ENCODE data around the gene MELTF.
"Not testable (repeated sequence)": the region's sequence is repeated elsewhere in the genome, so short reads cannot be mapped to it uniquely, and the experiment has no call there.

Gene MELTF

DNA sequence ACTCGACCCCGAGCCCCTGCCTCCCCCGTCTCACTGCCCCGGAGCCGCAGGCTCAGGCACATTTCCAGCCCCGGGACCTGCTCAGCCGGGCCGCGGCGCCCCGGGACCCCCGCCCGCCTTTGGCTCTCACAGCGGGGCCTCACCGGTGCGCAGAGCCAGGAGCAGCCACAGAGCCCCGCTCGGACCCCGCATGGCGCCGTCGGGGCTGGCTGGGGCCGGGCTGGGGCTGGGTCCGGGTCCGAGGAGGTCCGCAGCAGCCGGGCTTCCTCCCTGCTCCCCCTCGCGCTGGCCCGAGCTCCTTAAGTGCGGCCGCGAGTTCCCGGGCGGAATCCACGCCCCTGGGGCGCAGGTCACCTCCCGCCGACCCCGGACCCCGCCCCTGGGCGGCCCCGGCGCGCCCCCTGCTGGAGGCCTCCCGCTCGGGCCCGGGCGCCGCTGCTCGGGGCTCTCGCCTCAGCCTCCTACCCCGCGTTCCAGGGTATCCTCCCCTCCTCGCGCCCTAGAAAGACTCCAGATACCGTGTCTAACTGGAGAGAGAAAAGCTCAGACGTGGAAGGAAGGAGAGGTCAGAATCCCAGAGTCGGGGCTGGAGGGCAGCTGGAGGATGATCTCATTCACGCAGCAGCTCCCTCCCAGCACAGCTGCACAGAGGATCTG is at the start of gene MELTF:
Gene MELTF, minus strand, starts transcription at position 307 of the 657 bp plus-strand sequence. Its CDS starts 115 bp downstream, at position 192.
- Mint-ChIP-seq H3K27me3 (peaks cover 59% of the 10 kb centered on the region), H3K27ac (no peak within 1 kb of the TSS), H3K9me3 (peaks cover 8% of the 10 kb centered on the region)

GRCh38 chr3:197076415-197076814 is 46.8 kb upstream of the MELTF start:
- CTCF ChIA-PET, result no interaction called here
- H3K27ac Mint-ChIP-seq, result no peak overlapping the region
- no peak overlapping the region for H3K4me3 Mint-ChIP-seq
- no peak for DNase-seq
- H3K4me1 Mint-ChIP-seq, result no peaks in the 10 kb centered on the region
- no peaks in the 10 kb centered on the region for H3K9me3 Mint-ChIP-seq
- no peaks in the 10 kb centered on the region for H3K27me3 Mint-ChIP-seq
- peaks cover 14% of the 10 kb centered on the region for H3K36me3 Mint-ChIP-seq

More for the DNA sequence above, at the start of gene MELTF:
- Mint-ChIP-seq H3K4me3 (peak within 1 kb of the TSS; percentile 77), H3K36me3 (peaks cover 2% of the 10 kb centered on the region), H3K4me1 (peaks cover 11% of the 10 kb centered on the region)
- CTCF ChIA-PET, result interaction anchor here (0.8 to 3.0 kb wide), 13 partner anchors 8 to 675 kb away, joined by 3 to 19 read pairs (median 4); no protein-coding TSS in a partner anchor
- DNase-seq, result peak; percentile 80

DNA sequence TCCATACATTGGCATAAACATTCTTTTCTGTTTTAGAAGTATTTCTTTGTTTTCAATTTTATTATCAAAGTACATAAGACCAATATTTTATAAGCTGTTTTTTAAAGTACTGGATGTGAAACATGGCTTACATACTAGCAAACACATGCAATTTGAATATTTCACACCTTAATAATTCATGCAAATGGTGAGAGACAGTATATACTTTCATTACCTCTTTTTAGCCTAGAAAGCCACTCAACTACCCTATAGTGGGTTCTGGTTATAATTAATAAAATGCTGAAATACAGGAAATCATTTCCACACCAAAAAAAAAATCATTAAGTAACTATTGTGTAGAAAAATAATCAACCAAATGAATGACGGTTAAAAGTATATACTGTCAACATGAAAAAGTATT is 38.5 kb upstream of the MELTF start:
- no peaks in the 10 kb centered on the region for H3K27me3 Mint-ChIP-seq
- no peak overlapping the region for H3K27ac Mint-ChIP-seq
- H3K36me3 Mint-ChIP-seq, result peaks cover 13% of the 10 kb centered on the region
- CTCF ChIA-PET, result no interaction called here
- H3K4me3 Mint-ChIP-seq, result no peak overlapping the region
- DNase-seq, result no peak
- H3K9me3 Mint-ChIP-seq, result no peaks in the 10 kb centered on the region
- H3K4me1 Mint-ChIP-seq, result no peaks in the 10 kb centered on the region

DNA sequence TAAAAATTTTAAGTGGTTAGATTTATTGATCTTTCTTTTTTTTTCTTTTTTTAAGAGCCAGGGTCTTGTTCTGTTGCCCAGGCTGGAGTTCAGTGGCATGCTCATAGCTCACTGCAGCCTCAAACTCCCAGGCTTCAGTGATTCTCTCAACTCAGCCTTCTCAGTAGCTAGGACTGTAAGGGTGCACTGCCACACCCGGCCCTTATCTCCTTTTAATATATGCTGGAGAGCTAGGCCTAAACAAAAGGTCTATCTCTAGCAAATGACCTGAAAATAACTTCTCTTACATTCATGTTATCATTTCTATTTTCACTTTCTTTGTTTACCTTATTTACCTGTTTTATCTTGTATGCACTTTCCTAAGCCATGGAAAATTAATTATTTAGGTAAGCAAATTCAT is 35.2 kb upstream of the MELTF start:
- no peak overlapping the region for H3K4me3 Mint-ChIP-seq
- no peak for DNase-seq
- CTCF ChIA-PET, result no interaction called here
- peaks cover 24% of the 10 kb centered on the region for H3K36me3 Mint-ChIP-seq
- H3K9me3 Mint-ChIP-seq, result no peaks in the 10 kb centered on the region
- H3K27ac Mint-ChIP-seq, result no peak overlapping the region
- H3K4me1 Mint-ChIP-seq, result no peaks in the 10 kb centered on the region
- H3K27me3 Mint-ChIP-seq, result no peaks in the 10 kb centered on the region

DNA sequence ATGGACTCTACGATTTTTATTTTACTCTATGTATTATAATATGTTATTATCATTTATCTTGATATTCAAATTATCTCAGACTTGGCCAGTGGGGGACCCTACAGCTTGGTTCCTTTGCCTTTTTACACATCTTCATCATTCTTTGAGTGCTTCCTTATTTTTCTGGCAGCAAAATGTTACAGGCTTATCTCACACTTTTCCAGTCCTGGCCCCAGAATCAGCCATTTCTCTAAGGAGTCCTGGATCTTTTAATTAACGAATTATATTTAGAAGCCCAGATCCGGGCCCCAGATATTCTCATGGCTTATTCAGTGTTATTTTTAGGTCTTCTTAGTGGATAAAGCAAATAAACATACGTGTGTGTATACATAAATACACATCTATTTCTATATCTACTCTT is 32.8 kb upstream of the MELTF start:
- Mint-ChIP-seq H3K4me3 (no peak overlapping the region), H3K27ac (no peak overlapping the region), H3K4me1 (no peaks in the 10 kb centered on the region), H3K9me3 (no peaks in the 10 kb centered on the region), H3K36me3 (peaks cover 39% of the 10 kb centered on the region), H3K27me3 (no peaks in the 10 kb centered on the region)
- CTCF ChIA-PET, result no interaction called here
- DNase-seq, result no peak

DNA sequence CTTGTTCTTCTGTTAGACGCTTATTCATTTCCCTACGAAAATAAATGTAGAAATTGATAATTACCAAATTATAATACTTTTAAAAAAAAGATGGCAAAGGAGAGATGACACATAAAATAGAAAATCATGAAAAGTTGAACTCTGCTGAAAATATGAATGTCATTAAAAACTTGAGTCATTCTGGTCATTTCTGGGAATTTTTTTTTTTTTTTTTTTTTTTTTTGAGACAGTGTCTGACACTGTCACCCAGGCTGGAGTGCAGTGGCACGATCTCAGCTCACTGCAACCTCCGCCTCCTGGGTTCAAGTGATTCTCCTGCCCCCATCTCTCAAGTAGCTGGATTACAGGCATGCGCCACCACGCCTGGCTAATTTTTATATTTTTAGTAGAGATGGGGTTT is 22.0 kb upstream of the MELTF start:
- H3K4me1 Mint-ChIP-seq, H3K9me3 Mint-ChIP-seq, CTCF ChIA-PET, H3K27ac Mint-ChIP-seq, H3K4me3 Mint-ChIP-seq, H3K27me3 Mint-ChIP-seq, DNase-seq: not testable (repeated sequence)
- peaks cover 23% of the 10 kb centered on the region for H3K36me3 Mint-ChIP-seq

GRCh38 chr3:197050511-197050910 is 20.9 kb upstream of the MELTF start:
- CTCF ChIA-PET, result no interaction called here
- no peaks in the 10 kb centered on the region for H3K27me3 Mint-ChIP-seq
- no peaks in the 10 kb centered on the region for H3K9me3 Mint-ChIP-seq
- no peak for DNase-seq
- peaks cover 32% of the 10 kb centered on the region for H3K36me3 Mint-ChIP-seq
- no peak overlapping the region for H3K27ac Mint-ChIP-seq
- H3K4me1 Mint-ChIP-seq, result no peaks in the 10 kb centered on the region
- H3K4me3 Mint-ChIP-seq, result no peak overlapping the region

DNA sequence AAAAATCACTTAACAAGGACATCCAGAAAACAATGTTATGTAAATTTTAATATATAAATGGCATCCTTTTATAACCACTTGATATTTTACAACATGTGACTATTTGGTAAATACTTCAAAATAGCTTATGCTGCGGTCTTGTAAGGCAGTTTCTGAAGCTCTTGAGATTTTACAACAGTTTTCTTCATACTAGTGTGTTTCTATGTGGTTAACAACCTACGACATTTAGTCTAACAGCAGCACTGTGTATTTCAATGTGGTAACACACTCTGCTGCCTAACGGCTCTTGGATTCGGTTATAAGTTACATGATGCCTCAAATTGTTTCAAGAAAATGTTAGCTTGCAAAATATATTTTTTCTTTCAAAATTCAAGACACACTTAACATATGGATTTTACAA is 12.9 kb upstream of the MELTF start:
- no peak for DNase-seq
- H3K4me1 Mint-ChIP-seq, result no peaks in the 10 kb centered on the region
- H3K27me3 Mint-ChIP-seq, result no peaks in the 10 kb centered on the region
- H3K9me3 Mint-ChIP-seq, result no peaks in the 10 kb centered on the region
- H3K4me3 Mint-ChIP-seq, result no peak overlapping the region
- CTCF ChIA-PET, result interaction anchor here (1.1 to 1.5 kb wide), 2 partner anchors 13 to 40 kb away, joined by 4 to 5 read pairs; partner anchors contain the start of gene MELTF
- H3K27ac Mint-ChIP-seq, result no peak overlapping the region
- H3K36me3 Mint-ChIP-seq, result peaks cover 16% of the 10 kb centered on the region

- H3K9me3 Mint-ChIP-seq, result no peaks in the 10 kb centered on the region
- H3K27me3 Mint-ChIP-seq, result no peaks in the 10 kb centered on the region
- CTCF ChIA-PET, result interaction anchor here (1.1 to 1.5 kb wide), 2 partner anchors 12 to 39 kb away, joined by 4 to 5 read pairs; partner anchors contain the start of gene MELTF
- no peaks in the 10 kb centered on the region for H3K4me1 Mint-ChIP-seq
- H3K27ac Mint-ChIP-seq, result no peak overlapping the region
- peaks cover 16% of the 10 kb centered on the region for H3K36me3 Mint-ChIP-seq
- no peak for DNase-seq
- no peak overlapping the region for H3K4me3 Mint-ChIP-seq
These were observed 12.4 kb upstream of the MELTF start for GRCh38 chr3:197041875-197042488.

GRCh38 chr3:197040658-197041057 is 11.0 kb upstream of the MELTF start:
- CTCF ChIA-PET, result no interaction called here
- no peak overlapping the region for H3K4me3 Mint-ChIP-seq
- no peaks in the 10 kb centered on the region for H3K9me3 Mint-ChIP-seq
- H3K27ac Mint-ChIP-seq, result no peak overlapping the region
- peaks cover 5% of the 10 kb centered on the region for H3K36me3 Mint-ChIP-seq
- DNase-seq, result no peak
- peaks cover 7% of the 10 kb centered on the region for H3K27me3 Mint-ChIP-seq
- H3K4me1 Mint-ChIP-seq, result no peaks in the 10 kb centered on the region

GRCh38 chr3:197038679-197039462 is 9.3 kb upstream of the MELTF start:
- H3K27ac Mint-ChIP-seq, result no peak overlapping the region
- DNase-seq, result no peak
- peaks cover 15% of the 10 kb centered on the region for H3K27me3 Mint-ChIP-seq
- no peak overlapping the region for H3K4me3 Mint-ChIP-seq
- H3K4me1 Mint-ChIP-seq, result no peaks in the 10 kb centered on the region
- CTCF ChIA-PET, result no interaction called here
- H3K36me3 Mint-ChIP-seq, result no peaks in the 10 kb centered on the region
- peaks cover 4% of the 10 kb centered on the region for H3K9me3 Mint-ChIP-seq

- no peak overlapping the region for H3K4me3 Mint-ChIP-seq
- H3K27me3 Mint-ChIP-seq, result peaks cover 36% of the 10 kb centered on the region
- peak overlapping the region; percentile 7 for H3K27ac Mint-ChIP-seq
- peaks cover 8% of the 10 kb centered on the region for H3K9me3 Mint-ChIP-seq
- no peak for DNase-seq
- H3K4me1 Mint-ChIP-seq, result no peaks in the 10 kb centered on the region
- no peaks in the 10 kb centered on the region for H3K36me3 Mint-ChIP-seq
- CTCF ChIA-PET, result interaction anchor here (0.5 kb wide), 1 partner anchor 655 kb away, joined by 3 read pairs; no protein-coding TSS in a partner anchor
These were observed 6.0 kb upstream of the MELTF start for GRCh38 chr3:197035577-197035976.

DNA sequence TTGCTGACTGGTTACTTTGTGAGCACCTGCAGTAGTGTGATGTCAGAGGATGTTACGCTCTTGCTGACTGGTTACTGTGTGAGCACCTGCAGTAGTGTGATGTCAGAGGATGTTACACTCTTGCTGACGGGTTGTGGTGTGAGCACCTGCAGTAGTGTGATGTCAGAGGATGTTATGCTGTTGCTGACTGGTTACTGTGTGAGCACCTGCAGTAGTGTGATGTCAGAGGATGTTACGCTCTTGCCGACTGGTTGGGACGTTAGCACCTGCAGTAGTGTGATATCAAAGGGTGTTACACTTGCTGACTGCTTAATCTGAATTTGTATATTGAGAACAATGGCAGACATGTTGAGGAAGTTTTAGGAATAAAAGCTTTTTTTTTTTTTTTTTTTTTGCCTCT is 5.2 kb upstream of the MELTF start:
- not testable (repeated sequence) for H3K27ac Mint-ChIP-seq

DNA sequence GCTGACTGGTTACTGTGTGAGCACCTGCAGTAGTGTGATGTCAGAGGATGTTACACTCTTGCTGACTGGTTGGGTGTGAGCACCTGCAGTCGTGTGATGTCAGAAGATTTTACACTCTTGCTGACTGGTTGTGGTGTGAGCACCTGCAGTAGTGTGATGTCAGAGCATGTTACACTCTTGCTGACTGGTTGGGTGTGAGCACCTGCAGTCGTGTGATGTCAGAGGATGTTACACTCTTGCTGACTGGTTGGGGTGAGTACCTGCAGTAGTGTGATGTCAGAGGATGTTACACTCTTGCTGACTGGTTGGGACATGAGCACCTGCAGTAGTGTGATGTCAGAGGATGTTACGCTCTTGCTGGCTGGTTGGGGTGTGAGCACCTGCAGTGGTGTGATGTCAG is 4.1 kb upstream of the MELTF start:
- H3K27ac Mint-ChIP-seq, H3K4me3 Mint-ChIP-seq, CTCF ChIA-PET: not testable (repeated sequence)

More for the DNA sequence above, 5.2 kb upstream of the MELTF start:
- H3K4me1 Mint-ChIP-seq, H3K4me3 Mint-ChIP-seq, CTCF ChIA-PET, DNase-seq, H3K36me3 Mint-ChIP-seq, H3K9me3 Mint-ChIP-seq: not testable (repeated sequence)
- peaks cover 38% of the 10 kb centered on the region for H3K27me3 Mint-ChIP-seq

More for the DNA sequence above, 4.1 kb upstream of the MELTF start:
- not testable (repeated sequence) for H3K36me3 Mint-ChIP-seq, H3K4me1 Mint-ChIP-seq, DNase-seq, H3K9me3 Mint-ChIP-seq
- peaks cover 46% of the 10 kb centered on the region for H3K27me3 Mint-ChIP-seq

Data from activated naive CD4-positive, alpha-beta T cell treated with anti-CD3 and anti-CD28 coated beads, Interleukin-2, amount 10 ng/mL, durations not matched to agents 7 days and 5 days (primary cell).